Cardiac muscle cell (in vitro differentiated cells and primary cell): Measurements from ENCODE around the gene GATAD2A. TPM values are rescaled to one million over a fixed set of nuclear protein-coding genes. Genes with fewer than 3 reads are reported as not detected.
"Not testable (repeated sequence)": the region's sequence is repeated elsewhere in the genome, so short reads cannot be mapped to it uniquely, and the experiment has no call there.

Experiments
- DNase-seq, 2 donors: peaks; one replicate each; pipeline versions ENCODE4 v3.0.0 to v3.0.0-alpha.2; 2010 to 2017; ENCODE audit warnings: low read depth in 1 of 2, low spot score in 1 of 2
- H3K27ac ChIP-seq: fragments of 200-600 bp; sonication (generic); 2 replicates; pipeline ENCODE4 v1.5.1; 2016
- H3K27me3 ChIP-seq: fragments of 200-600 bp; sonication (generic); 2 replicates; pipeline ENCODE4 v1.6.0; 2016; ENCODE audit warnings: control low read depth
- H3K36me3 ChIP-seq: fragments of 200-600 bp; sonication (generic); 2 replicates; pipeline ENCODE4 v1.5.1; 2016; ENCODE audit warnings: control low read depth
- H3K4me1 ChIP-seq: fragments of 200-600 bp; sonication (generic); 2 replicates; pipeline ENCODE4 v1.8.1; 2017; ENCODE audit warnings: low read depth, mild to moderate bottlenecking, mixed run types
- H3K4me3 ChIP-seq: fragments of 200-600 bp; sonication (generic); 2 replicates; pipeline ENCODE4 v1.5.1; 2016; ENCODE audit warnings: mild to moderate bottlenecking
- H3K9me3 ChIP-seq: fragments of 200-600 bp; sonication (generic); 2 replicates; pipeline ENCODE4 v1.5.1; 2017; ENCODE audit warnings: low read depth, mild to moderate bottlenecking, control low read depth
- CTCF ChIP-seq: IDR thresholded peaks from 2 replicates; pipeline ENCODE4 v1.5.1; 2012; ENCODE audit warnings: low read depth, mild to moderate bottlenecking, low read length
- polyA plus RNA-seq: library from polyadenylated mRNA; unstranded; fragments of >200 nt; fragmentation: Nextera tagmentation; extraction: Ambion mirVana; gene quantifications from 2 replicates; pipeline ENCODE4 v1.2.1, GENCODE V29; 2016
- total RNA-seq: library from RNA; depleted of rRNA; stranded (reverse); fragments of >200 nt; gene quantifications from 2 replicates; pipeline ENCODE4 v1.2.3, GENCODE V29; 2016

Gene GATAD2A
- total and polyA plus RNA-seq, 2 experiments from 2014 or later = 32.3 to 98.3 TPM

- no peak for DNase-seq
- H3K4me1 ChIP-seq = peaks cover 15% of the 10 kb centered on the region
- peak overlapping the region; percentile 73 for H3K27ac ChIP-seq
Measured at GRCh38 chr19:19448238-19448544, 42.7 kb downstream of the GATAD2A start.

GRCh38 chr19:19451429-19452242, 46.2 kb downstream of the GATAD2A start:
- peaks cover 19% of the 10 kb centered on the region for H3K4me1 ChIP-seq
- H3K27me3 ChIP-seq = no peaks in the 10 kb centered on the region
- H3K9me3 ChIP-seq = no peaks in the 10 kb centered on the region
- no peak for DNase-seq
- no peaks in the 10 kb centered on the region for H3K36me3 ChIP-seq
- TF ChIP-seq CTCF = no peak
- no peak overlapping the region for H3K4me3 ChIP-seq
- H3K27ac ChIP-seq = peak overlapping the region; percentile 12

More at GRCh38 chr19:19448238-19448544, 42.7 kb downstream of the GATAD2A start:
- Histone ChIP-seq H3K36me3 (no peaks in the 10 kb centered on the region), H3K9me3 (no peaks in the 10 kb centered on the region), H3K4me3 (no peak overlapping the region), H3K27me3 (no peaks in the 10 kb centered on the region)
- TF ChIP-seq CTCF = no peak

- DNase-seq = no peak
- Histone ChIP-seq H3K36me3 (no peaks in the 10 kb centered on the region), H3K4me3 (no peak overlapping the region), H3K9me3 (no peaks in the 10 kb centered on the region), H3K4me1 (peaks cover 22% of the 10 kb centered on the region), H3K27ac (peak overlapping the region; percentile 12), H3K27me3 (no peaks in the 10 kb centered on the region)
- no peak for TF ChIP-seq CTCF
Measured at GRCh38 chr19:19452243-19453124, 47.0 kb downstream of the GATAD2A start.

DNA sequence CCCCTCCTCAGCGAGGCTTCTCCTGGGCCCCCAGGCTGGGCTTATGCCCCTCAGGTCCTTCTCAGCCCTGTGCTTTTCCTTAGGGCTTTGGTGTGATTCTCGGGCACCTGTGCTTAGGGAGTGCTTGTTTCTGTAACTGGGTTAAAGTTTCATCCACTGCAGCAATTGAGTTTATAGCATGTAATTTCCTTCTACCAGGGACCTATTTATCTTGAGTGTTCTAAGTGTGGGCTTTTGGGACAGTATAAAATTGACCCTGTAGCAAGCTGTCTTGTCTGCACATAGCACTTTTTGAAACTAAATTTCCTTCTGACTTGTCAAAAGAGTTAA, 47.6 kb downstream of the GATAD2A start:
- Histone ChIP-seq H3K27ac (no peak overlapping the region), H3K4me3 (no peak overlapping the region), H3K27me3 (no peaks in the 10 kb centered on the region), H3K4me1 (peaks cover 18% of the 10 kb centered on the region), H3K36me3 (no peaks in the 10 kb centered on the region), H3K9me3 (no peaks in the 10 kb centered on the region)
- no peak for TF ChIP-seq CTCF
- DNase-seq = no peak

DNA sequence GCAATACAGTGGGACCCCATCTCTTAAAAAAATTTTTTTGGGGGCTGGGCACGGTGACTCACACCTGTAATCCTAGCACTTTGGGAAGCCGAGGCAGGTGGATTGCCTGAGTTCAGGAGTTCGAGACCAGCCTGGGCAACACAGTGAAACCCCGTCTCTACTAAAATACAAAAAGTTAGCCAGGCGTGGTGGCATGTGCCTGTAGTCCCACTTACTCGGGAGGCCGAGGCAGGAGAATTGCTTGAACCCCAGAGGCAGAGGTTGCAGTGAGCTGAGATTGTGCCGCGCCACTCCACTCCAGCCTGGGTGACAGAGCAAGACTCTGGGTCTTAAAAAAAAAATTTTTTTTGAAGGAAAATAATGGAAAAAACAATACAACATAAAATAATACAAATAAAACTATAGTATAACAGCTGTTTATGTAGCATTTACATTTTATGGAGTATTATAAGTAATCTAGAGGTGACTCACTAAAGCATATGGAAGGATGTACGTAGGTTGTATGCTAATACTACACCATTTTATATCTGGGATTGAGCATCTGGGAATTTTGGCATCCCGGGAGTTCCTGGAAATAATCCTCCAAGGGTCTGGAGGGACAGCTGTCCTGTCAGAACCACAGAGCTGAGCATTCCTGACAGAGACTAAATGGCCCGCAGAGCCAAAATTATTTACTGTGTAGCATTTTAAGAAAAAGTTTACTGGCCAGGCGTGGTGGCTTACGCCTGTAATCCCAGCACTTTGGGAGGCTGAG, 49.9 kb downstream of the GATAD2A start:
- not testable (repeated sequence) for H3K9me3 ChIP-seq, H3K27ac ChIP-seq, H3K36me3 ChIP-seq, H3K27me3 ChIP-seq, H3K4me3 ChIP-seq, DNase-seq
- H3K4me1 ChIP-seq = peaks cover 12% of the 10 kb centered on the region
